Measurements from ENCODE around the gene LRMDA. TPM values are rescaled to one million over a fixed set of nuclear protein-coding genes. Genes with fewer than 3 reads are reported as not detected.

LRMDA gene
- polyA plus RNA-seq, 3 donors = 39.8 to 59.6 (median 56.4) TPM

DNA sequence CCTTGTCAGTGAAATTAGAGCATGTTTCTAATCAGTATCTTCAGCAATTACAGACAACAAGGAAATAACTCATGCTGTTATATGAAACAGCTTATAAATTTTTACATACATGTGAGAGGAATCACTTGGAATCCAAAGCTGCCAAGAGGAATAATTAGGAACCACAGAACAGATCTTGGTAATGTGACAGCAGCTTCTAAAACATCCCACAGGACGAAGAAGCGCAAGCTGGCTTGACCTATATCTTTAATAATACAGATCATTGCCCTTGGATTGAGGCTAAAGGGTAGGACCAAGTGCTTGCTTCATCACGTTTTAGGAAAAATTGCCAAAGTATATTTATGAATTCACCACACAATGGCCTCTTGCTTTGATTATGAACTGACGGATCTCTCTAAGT is 869.8 kb downstream of the LRMDA start:
- Mint-ChIP-seq H3K36me3 (no peaks in the 10 kb centered on the region), H3K4me3 (no peak overlapping the region), H3K27ac (no peak overlapping the region), H3K9me3 (no peaks in the 10 kb centered on the region), H3K4me1 (peaks cover 10% of the 10 kb centered on the region), H3K27me3 (ENCODE audit: low read depth in 3 of 3) (peaks cover 0 to 2% (median 0%) of the 10 kb centered on the region in 3 donors)
- Histone ChIP-seq H4K20me1 (ENCODE audit: insufficient read depth, low read length) (no peaks in the 10 kb centered on the region), H3K9ac (ENCODE audit: insufficient read depth, low read length, poor library complexity, severe bottlenecking) (no peak overlapping the region), H3K27me3 (ENCODE audit: control insufficient read depth in 2 of 2, insufficient read depth in 2 of 2, low read length in 2 of 2) (no peaks in the 10 kb centered on the region), H3K79me2 (ENCODE audit: insufficient read depth, low read length) (no peaks in the 10 kb centered on the region), H2AFZ (ENCODE audit: insufficient read depth, low read depth, low read length, poor library complexity, severe bottlenecking) (no peak overlapping the region), H3K9me3 (replicated peaks in 1 of 2; ENCODE audit: control insufficient read depth in 1 of 2, insufficient read depth in 1 of 2, low read length in 2 of 2) (no peaks in the 10 kb centered on the region), H3K4me2 (replicated peaks; ENCODE audit: extremely low read depth, low read length, poor library complexity, severe bottlenecking) (no peak overlapping the region), H3K36me3 (replicated peaks in 1 of 2; ENCODE audit: control insufficient read depth in 1 of 2, insufficient read depth in 2 of 2, low read length in 2 of 2) (no peaks in the 10 kb centered on the region), H3K4me1 (ENCODE audit: control insufficient read depth in 1 of 2, insufficient read depth in 2 of 2, low read length in 2 of 2) (peaks cover 3 to 4% of the 10 kb centered on the region in 2 donors), H3K4me3 (replicated peaks in 1 of 3; ENCODE audit: low read depth in 2 of 3, low read length in 3 of 3) (no peak overlapping the region), H3K27ac (ENCODE audit: low read depth in 1 of 2, low read length in 2 of 2) (no peak overlapping the region)
- TF ChIP-seq, protein P1, sequence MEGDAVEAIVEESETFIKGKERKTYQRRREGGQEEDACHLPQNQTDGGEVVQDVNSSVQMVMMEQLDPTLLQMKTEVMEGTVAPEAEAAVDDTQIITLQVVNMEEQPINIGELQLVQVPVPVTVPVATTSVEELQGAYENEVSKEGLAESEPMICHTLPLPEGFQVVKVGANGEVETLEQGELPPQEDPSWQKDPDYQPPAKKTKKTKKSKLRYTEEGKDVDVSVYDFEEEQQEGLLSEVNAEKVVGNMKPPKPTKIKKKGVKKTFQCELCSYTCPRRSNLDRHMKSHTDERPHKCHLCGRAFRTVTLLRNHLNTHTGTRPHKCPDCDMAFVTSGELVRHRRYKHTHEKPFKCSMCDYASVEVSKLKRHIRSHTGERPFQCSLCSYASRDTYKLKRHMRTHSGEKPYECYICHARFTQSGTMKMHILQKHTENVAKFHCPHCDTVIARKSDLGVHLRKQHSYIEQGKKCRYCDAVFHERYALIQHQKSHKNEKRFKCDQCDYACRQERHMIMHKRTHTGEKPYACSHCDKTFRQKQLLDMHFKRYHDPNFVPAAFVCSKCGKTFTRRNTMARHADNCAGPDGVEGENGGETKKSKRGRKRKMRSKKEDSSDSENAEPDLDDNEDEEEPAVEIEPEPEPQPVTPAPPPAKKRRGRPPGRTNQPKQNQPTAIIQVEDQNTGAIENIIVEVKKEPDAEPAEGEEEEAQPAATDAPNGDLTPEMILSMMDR (IDR thresholded peaks at IDR 0.05) = no peak
- WGBS (ENCODE audit: insufficient coverage) = no CpG with 5 or more reads among the region's 4 CpGs
- DNase-seq = no peak
- intact Hi-C loops (cut with micrococcal nuclease) = no loop called here

DNA sequence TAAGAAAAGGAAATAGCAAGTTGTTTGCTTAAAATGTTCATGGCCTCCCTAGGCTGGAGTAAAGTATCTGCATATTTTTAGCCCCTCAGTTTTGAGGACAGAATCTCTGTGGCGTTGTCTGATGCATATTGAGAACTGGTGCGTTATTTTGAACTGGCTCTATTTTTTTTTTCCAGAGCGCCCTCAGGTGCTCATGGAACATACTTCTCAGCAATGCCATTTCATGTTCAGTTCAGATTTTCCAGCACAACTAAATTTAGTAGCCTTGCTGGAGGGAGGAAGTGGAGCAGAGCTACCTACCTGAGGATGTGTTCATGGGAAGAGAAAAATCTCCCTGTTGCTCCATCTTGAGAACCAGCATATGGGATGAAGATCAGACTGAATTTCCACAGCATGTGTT is 870.5 kb downstream of the LRMDA start:
- Histone ChIP-seq H4K20me1 (ENCODE audit: insufficient read depth, low read length) (no peaks in the 10 kb centered on the region), H3K4me3 (replicated peaks in 1 of 3; ENCODE audit: low read depth in 2 of 3, low read length in 3 of 3) (no peak overlapping the region), H3K9ac (ENCODE audit: insufficient read depth, low read length, poor library complexity, severe bottlenecking) (no peak overlapping the region), H2AFZ (ENCODE audit: insufficient read depth, low read depth, low read length, poor library complexity, severe bottlenecking) (no peak overlapping the region), H3K4me1 (ENCODE audit: control insufficient read depth in 1 of 2, insufficient read depth in 2 of 2, low read length in 2 of 2) (peaks cover 11 to 12% of the 10 kb centered on the region in 2 donors), H3K79me2 (ENCODE audit: insufficient read depth, low read length) (no peaks in the 10 kb centered on the region), H3K27ac (ENCODE audit: low read depth in 1 of 2, low read length in 2 of 2) (no peak overlapping the region), H3K27me3 (ENCODE audit: control insufficient read depth in 2 of 2, insufficient read depth in 2 of 2, low read length in 2 of 2) (no peaks in the 10 kb centered on the region), H3K9me3 (replicated peaks in 1 of 2; ENCODE audit: control insufficient read depth in 1 of 2, insufficient read depth in 1 of 2, low read length in 2 of 2) (no peaks in the 10 kb centered on the region), H3K36me3 (replicated peaks in 1 of 2; ENCODE audit: control insufficient read depth in 1 of 2, insufficient read depth in 2 of 2, low read length in 2 of 2) (no peaks in the 10 kb centered on the region), H3K4me2 (replicated peaks; ENCODE audit: extremely low read depth, low read length, poor library complexity, severe bottlenecking) (no peak overlapping the region)
- Mint-ChIP-seq H3K36me3 (no peaks in the 10 kb centered on the region), H3K27ac (no peak overlapping the region), H3K27me3 (ENCODE audit: low read depth in 3 of 3) (peaks cover 0 to 2% (median 0%) of the 10 kb centered on the region in 3 donors), H3K4me1 (peaks cover 17% of the 10 kb centered on the region), H3K4me3 (no peak overlapping the region), H3K9me3 (no peaks in the 10 kb centered on the region)
- 86% methylated on average over 1 of the region's 3 CpGs for WGBS (ENCODE audit: insufficient coverage)
- intact Hi-C loops (cut with micrococcal nuclease) = no loop called here
- TF ChIP-seq, protein P1 (IDR thresholded peaks at IDR 0.05) = no peak
- no peak for DNase-seq

Measured in CD14-positive monocyte (primary cell).